WTC11 (cell line): Measurements from ENCODE around the gene SDCCAG8. TPM values are rescaled to one million over a fixed set of nuclear protein-coding genes. Genes with fewer than 3 reads are reported as not detected.
A peak's percentile ranks its signal among the peaks of the same experiment; 100 is the strongest.

Experiments used
- ATAC-seq: fragments of 200-7000 bp; cut with Tn5 transposase; 2 replicates; pipeline ENCODE4 v1.10.0; 2021; ENCODE audit warnings: mild to moderate bottlenecking, moderate library complexity
- CTCF ChIA-PET: fragments of 300-600 bp; sonication (Branson Sonifier 250); formaldehyde crosslinking; loops from one replicate; lab custom pipeline; 2021; ENCODE audit warnings: antibody characterized with exemption; lab: Charles Lee
- POLR2A ChIA-PET: fragments of 350-600 bp; sonication (Branson Sonifier 250); formaldehyde crosslinking; loops from one replicate; lab custom pipeline; 2021; ENCODE audit warnings: antibody characterized with exemption; lab: Charles Lee
- DNase-seq: peaks from one replicate; pipeline ENCODE4 v3.0.0; 2021; ENCODE audit warnings: low spot score
- H3K27ac Mint-ChIP-seq: 2 replicates; pipeline ENCODE4 v1.8.0; 2021; ENCODE audit warnings: mixed read lengths
- H3K27me3 Mint-ChIP-seq: 2 replicates; pipeline ENCODE4 v1.8.0; 2021; ENCODE audit warnings: low read depth, mild to moderate bottlenecking, moderate library complexity, mixed read lengths
- H3K36me3 Mint-ChIP-seq: 2 replicates; pipeline ENCODE4 v1.8.0; 2021; ENCODE audit warnings: mixed read lengths
- H3K4me1 Mint-ChIP-seq: 2 replicates; pipeline ENCODE4 v1.8.0; 2022; ENCODE audit warnings: mixed read lengths
- H3K4me3 Mint-ChIP-seq: 2 replicates; pipeline ENCODE4 v1.8.0; 2021; ENCODE audit warnings: mild to moderate bottlenecking, moderate library complexity, mixed read lengths
- H3K9me3 Mint-ChIP-seq: 2 replicates; pipeline ENCODE4 v1.8.0; 2021; ENCODE audit warnings: mixed read lengths
- ARID4B ChIP-seq: sonication (generic); formaldehyde crosslinking; IDR thresholded peaks from 2 replicates; pipeline ENCODE4 v1.8.0; 2023; ENCODE audit warnings: missing genetic modification reagents, mild to moderate bottlenecking, borderline replicate concordance
- CREM ChIP-seq: sonication (generic); formaldehyde crosslinking; IDR thresholded peaks from 2 replicates; pipeline ENCODE4 v1.8.1; 2022; ENCODE audit warnings: mild to moderate bottlenecking, missing genetic modification reagents, moderate library complexity
- EMX1 ChIP-seq: fragments of 250-450 bp; sonication (Bioruptor Pico); IDR thresholded peaks from 2 replicates; pipeline ENCODE4 v1.8.0; 2021; ENCODE audit warnings: mild to moderate bottlenecking
- ERG ChIP-seq: fragments of 250-450 bp; sonication (Bioruptor Pico); IDR thresholded peaks from 2 replicates; pipeline ENCODE4 v1.8.0; 2021; ENCODE audit warnings: mild to moderate bottlenecking
- FOXJ3 ChIP-seq: sonication (generic); formaldehyde crosslinking; IDR thresholded peaks from 2 replicates; pipeline ENCODE4 v1.9.0; 2021; ENCODE audit warnings: missing genetic modification reagents, mild to moderate bottlenecking, borderline replicate concordance
- FOXP1 ChIP-seq: sonication (generic); formaldehyde crosslinking; IDR thresholded peaks from 2 replicates; pipeline ENCODE4 v1.8.0; 2022; ENCODE audit warnings: missing genetic modification reagents, mild to moderate bottlenecking, moderate library complexity, borderline replicate concordance
- GABPB1 ChIP-seq: sonication (generic); formaldehyde crosslinking; IDR thresholded peaks from 2 replicates; pipeline ENCODE4 v1.8.1; 2023; ENCODE audit warnings: mild to moderate bottlenecking, missing genetic modification reagents
- HMGA2 ChIP-seq: fragments of 250-450 bp; sonication (Bioruptor Pico); IDR thresholded peaks from 2 replicates; pipeline ENCODE4 v1.4.0; 2021; ENCODE audit warnings: mild to moderate bottlenecking, moderate library complexity
- KAT7 ChIP-seq: sonication (generic); formaldehyde crosslinking; IDR thresholded peaks from 2 replicates; pipeline ENCODE4 v1.8.1; 2023; ENCODE audit warnings: missing genetic modification reagents, mild to moderate bottlenecking, borderline replicate concordance
- NFYB ChIP-seq: sonication (generic); formaldehyde crosslinking; conservative IDR thresholded peaks from 2 replicates; pipeline ENCODE4 v1.8.0; 2022; ENCODE audit warnings: low read depth, missing genetic modification reagents
- NR1H2 ChIP-seq: sonication (generic); formaldehyde crosslinking; IDR thresholded peaks from 2 replicates; pipeline ENCODE4 v1.9.0; 2021; ENCODE audit warnings: mild to moderate bottlenecking, moderate library complexity, missing genetic modification reagents
- PREB ChIP-seq: sonication (generic); formaldehyde crosslinking; IDR thresholded peaks from 2 replicates; pipeline ENCODE4 v1.8.1; 2022; ENCODE audit warnings: mild to moderate bottlenecking, missing genetic modification reagents, moderate library complexity, borderline replicate concordance
- TEAD1 ChIP-seq: sonication (generic); formaldehyde crosslinking; IDR thresholded peaks from 2 replicates; pipeline ENCODE4 v1.8.0; 2022; ENCODE audit warnings: mild to moderate bottlenecking, missing genetic modification reagents
- TP53 ChIP-seq: sonication (generic); formaldehyde crosslinking; IDR thresholded peaks from 2 replicates; pipeline ENCODE4 v1.8.1; 2023; ENCODE audit warnings: mild to moderate bottlenecking, missing genetic modification reagents
- USF1 ChIP-seq: sonication (generic); formaldehyde crosslinking; IDR thresholded peaks from 2 replicates; pipeline ENCODE4 v1.8.0; 2022; ENCODE audit warnings: mild to moderate bottlenecking, missing genetic modification reagents
- ZNF138 ChIP-seq: sonication (generic); formaldehyde crosslinking; conservative IDR thresholded peaks from 2 replicates; pipeline ENCODE4 v1.8.1; 2022; ENCODE audit warnings: mild to moderate bottlenecking, moderate library complexity, missing genetic modification reagents
- ZNF232 ChIP-seq: sonication (generic); formaldehyde crosslinking; IDR thresholded peaks from 2 replicates; pipeline ENCODE4 v1.8.0; 2022; ENCODE audit warnings: mild to moderate bottlenecking, missing genetic modification reagents
- ZNF416 ChIP-seq: fragments of 250-450 bp; sonication (Bioruptor Pico); IDR thresholded peaks from 2 replicates; pipeline ENCODE4 v1.9.0; 2021; ENCODE audit warnings: mild to moderate bottlenecking, inconsistent platforms
- ZNF671 ChIP-seq: fragments of 250-450 bp; sonication (Bioruptor Pico); IDR thresholded peaks from 2 replicates; pipeline ENCODE4 v1.8.0; 2021; ENCODE audit warnings: mild to moderate bottlenecking
- ZSCAN18 ChIP-seq: fragments of 250-450 bp; sonication (Bioruptor Pico); IDR thresholded peaks from 2 replicates; pipeline ENCODE4 v2.1.2; 2022; ENCODE audit warnings: mild to moderate bottlenecking, moderate library complexity
- total RNA-seq: library from RNA; stranded (reverse); gene quantifications from 3 replicates; pipeline ENCODE4 v1.2.3, GENCODE V29; 2021
- TF ChIP-seq, protein P1 (sequence below): sonication (generic); formaldehyde crosslinking; IDR thresholded peaks from 2 replicates; pipeline ENCODE4 v1.8.1; 2023; ENCODE audit warnings: mild to moderate bottlenecking, missing genetic modification reagents, moderate library complexity
- TF ChIP-seq, protein P2 (sequence below): sonication (generic); formaldehyde crosslinking; IDR thresholded peaks from 2 replicates; pipeline ENCODE4 v1.8.1; 2022; ENCODE audit warnings: low read depth, mild to moderate bottlenecking, moderate library complexity, missing genetic modification reagents, borderline replicate concordance

The SDCCAG8 gene
- total RNA-seq, 1 experiment from 2014 or later, result 44.3 TPM

DNA sequence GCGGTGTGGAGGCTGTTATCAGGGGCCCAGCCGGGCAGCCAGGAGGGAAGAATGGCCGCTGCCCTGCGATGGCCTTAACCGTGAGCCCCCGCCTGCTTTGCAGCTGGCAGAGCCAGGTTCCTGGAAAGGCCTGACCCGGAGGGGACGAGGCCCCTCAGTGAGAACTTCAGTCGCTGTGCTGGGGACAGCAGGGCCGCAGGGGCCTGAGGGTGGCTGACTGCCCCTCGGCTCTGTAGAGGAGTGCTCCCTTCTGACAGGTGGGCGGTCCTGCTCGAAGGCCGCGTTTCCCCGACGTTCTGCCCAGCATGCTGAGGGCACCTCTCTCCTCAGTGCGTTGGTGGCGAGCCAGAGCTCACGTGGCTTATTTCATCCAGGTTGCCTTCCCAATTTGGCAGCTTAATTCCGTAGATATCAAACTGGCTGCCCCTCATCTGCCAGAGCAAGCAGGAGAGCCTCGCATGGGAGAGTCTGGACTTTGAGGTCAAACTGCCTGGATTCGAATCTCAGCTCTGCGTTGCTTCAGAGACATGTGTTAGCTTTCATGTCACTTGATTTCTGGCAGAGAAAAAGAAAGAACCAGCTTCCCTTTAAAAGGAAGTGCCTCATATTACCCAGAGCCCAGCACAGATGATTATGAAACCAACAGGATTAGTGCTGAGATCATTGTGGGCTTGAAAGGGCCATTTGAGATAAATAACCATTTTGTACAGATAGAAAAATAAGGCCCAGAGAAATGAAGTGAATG, 239.8 kb downstream of the SDCCAG8 start (continued):
- no peak for TF ChIP-seq FOXP1 (CRISPR knock-in tag)
- no peak for TF ChIP-seq PREB
- TF ChIP-seq, all 79 proteins: peak for 0

GRCh38 chr1:243496187-243496646, 240.4 kb downstream of the SDCCAG8 start:
- DNase-seq, result peak; percentile 24
- H3K4me3 Mint-ChIP-seq, result no peak overlapping the region
- H3K4me1 Mint-ChIP-seq, result peaks cover 84% of the 10 kb centered on the region
- H3K36me3 Mint-ChIP-seq, result peaks cover 27% of the 10 kb centered on the region
- ATAC-seq, result peak; percentile 6; the same call in 1 of the 2 replicates
- peak overlapping the region; percentile 71; the same call in 1 of the 2 replicates for H3K27ac Mint-ChIP-seq
- ChIA-PET POLR2A (no interaction called here), CTCF (no interaction called here)
- no peaks in the 10 kb centered on the region for H3K9me3 Mint-ChIP-seq
- TF ChIP-seq CREM (CRISPR knock-in tag) (no peak), FOXP1 (CRISPR knock-in tag) (no peak), ZNF232 (CRISPR knock-in tag) (no peak), HMGA2 (CRISPR knock-in tag) (no peak), NR1H2 (no peak), ZNF138 (no peak), EMX1 (no peak), NFYB (CRISPR knock-in tag) (no peak), KAT7 (CRISPR knock-in tag) (no peak), TP53 (CRISPR knock-in tag) (no peak), ERG (CRISPR knock-in tag) (no peak)
- TF ChIP-seq, protein P1, sequence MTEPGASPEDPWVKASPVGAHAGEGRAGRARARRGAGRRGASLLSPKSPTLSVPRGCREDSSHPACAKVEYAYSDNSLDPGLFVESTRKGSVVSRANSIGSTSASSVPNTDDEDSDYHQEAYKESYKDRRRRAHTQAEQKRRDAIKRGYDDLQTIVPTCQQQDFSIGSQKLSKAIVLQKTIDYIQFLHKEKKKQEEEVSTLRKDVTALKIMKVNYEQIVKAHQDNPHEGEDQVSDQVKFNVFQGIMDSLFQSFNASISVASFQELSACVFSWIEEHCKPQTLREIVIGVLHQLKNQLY (CRISPR knock-in tag), result no peak
- TF ChIP-seq, protein P2, sequence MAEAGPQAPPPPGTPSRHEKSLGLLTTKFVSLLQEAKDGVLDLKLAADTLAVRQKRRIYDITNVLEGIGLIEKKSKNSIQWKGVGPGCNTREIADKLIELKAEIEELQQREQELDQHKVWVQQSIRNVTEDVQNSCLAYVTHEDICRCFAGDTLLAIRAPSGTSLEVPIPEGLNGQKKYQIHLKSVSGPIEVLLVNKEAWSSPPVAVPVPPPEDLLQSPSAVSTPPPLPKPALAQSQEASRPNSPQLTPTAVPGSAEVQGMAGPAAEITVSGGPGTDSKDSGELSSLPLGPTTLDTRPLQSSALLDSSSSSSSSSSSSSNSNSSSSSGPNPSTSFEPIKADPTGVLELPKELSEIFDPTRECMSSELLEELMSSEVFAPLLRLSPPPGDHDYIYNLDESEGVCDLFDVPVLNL (CRISPR knock-in tag), result no peak
- TF ChIP-seq, all 79 proteins: peak for 0
- no peaks in the 10 kb centered on the region for H3K27me3 Mint-ChIP-seq

- no peaks in the 10 kb centered on the region for H3K9me3 Mint-ChIP-seq
- POLR2A ChIA-PET, result no interaction called here
Measured at GRCh38 chr1:243496806-243497205, 241.0 kb downstream of the SDCCAG8 start.

More at GRCh38 chr1:243496806-243497205, 241.0 kb downstream of the SDCCAG8 start:
- peak overlapping the region; percentile 71; the same call in 1 of the 2 replicates for H3K27ac Mint-ChIP-seq
- DNase-seq, result no peak
- TF ChIP-seq TEAD1 (CRISPR knock-in tag) (no peak), GABPB1 (CRISPR knock-in tag) (no peak), FOXJ3 (CRISPR knock-in tag) (no peak), FOXP1 (CRISPR knock-in tag) (no peak), ARID4B (CRISPR knock-in tag) (no peak), HMGA2 (CRISPR knock-in tag) (no peak), ZNF671 (no peak), ZSCAN18 (CRISPR knock-in tag) (no peak), USF1 (no peak), NFYB (CRISPR knock-in tag) (no peak), ZNF416 (CRISPR knock-in tag) (no peak)
- H3K36me3 Mint-ChIP-seq, result peaks cover 27% of the 10 kb centered on the region
- H3K4me3 Mint-ChIP-seq, result no peak overlapping the region
- H3K4me1 Mint-ChIP-seq, result peaks cover 78% of the 10 kb centered on the region
- no peak for ATAC-seq
- CTCF ChIA-PET, result no interaction called here
- no peaks in the 10 kb centered on the region for H3K27me3 Mint-ChIP-seq
